ENCODE measurements around the gene CCS.

- TF ChIP-seq CTCF (IDR thresholded peaks at IDR 0.05; ENCODE audit: insufficient read depth, low read length, poor library complexity, severe bottlenecking) (no peak), EZH2phosphoT487 (conservative IDR thresholded peaks at IDR 0.05; ENCODE audit: low read length) (no peak)
Measured at GRCh38 chr11:66562275-66562674, 30.7 kb upstream of the CCS start.
